NCI-H2227 treated with DMSO at 0.1 percent for 48 hours (cell line): ENCODE data around the gene RASD1.
A peak's percentile ranks its signal among the peaks of the same experiment; 100 is the strongest.

Experiments
- DNase-seq: peaks from one replicate; lab custom pipeline; 2025; lab: John Stamatoyannopoulos, UW

The RASD1 gene, protein sequence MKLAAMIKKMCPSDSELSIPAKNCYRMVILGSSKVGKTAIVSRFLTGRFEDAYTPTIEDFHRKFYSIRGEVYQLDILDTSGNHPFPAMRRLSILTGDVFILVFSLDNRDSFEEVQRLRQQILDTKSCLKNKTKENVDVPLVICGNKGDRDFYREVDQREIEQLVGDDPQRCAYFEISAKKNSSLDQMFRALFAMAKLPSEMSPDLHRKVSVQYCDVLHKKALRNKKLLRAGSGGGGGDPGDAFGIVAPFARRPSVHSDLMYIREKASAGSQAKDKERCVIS

DNA sequence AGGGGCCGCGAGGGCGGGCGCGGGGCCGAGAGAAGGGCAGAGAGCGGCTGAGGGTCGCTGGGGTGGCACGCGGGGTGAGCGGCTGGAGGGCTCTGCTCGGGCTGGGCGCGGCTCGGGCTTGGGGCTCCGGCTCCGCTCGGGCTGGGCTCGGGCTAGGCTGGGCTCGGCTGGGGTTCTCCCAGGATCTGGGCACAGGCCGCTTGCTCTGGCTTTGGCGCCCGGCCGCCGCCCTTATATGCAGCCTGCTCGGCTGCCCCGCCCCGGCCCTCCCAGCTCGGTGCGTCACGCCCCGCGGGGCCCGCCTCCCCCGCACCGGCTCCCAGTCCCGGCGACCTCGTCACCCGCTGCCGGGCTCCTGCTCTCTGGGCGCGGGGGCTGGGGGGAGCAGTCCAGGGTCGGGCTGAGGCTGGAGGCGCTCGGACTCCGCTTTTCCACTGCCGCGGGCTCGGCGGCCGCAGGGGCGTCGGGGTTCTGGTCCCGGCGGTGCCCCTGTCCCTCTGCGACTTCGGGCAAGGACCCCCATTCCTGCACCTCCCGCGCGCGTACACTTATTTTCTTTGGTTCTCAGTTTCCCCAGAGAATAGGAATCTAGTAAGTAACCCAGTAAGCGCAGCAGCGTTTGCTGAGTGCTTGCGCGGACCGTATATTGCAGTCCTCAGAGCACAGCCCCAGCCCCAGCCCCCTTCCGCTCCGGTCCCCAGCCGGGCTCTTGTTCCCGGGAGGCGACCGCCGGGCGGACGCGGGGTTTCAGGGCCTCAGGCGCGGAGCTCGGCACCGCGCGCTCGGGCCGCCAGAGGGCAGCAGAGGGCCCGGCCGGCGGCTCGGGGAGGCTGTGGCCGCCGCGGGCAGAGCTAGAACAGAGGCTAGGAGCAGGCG lies at the start of gene RASD1:
Gene RASD1 (minus strand): TSS at position 207 of the 876 bp plus-strand sequence. CDS start 214 bp downstream, outside the sequence.
- peak; percentile 21 for DNase-seq

DNA sequence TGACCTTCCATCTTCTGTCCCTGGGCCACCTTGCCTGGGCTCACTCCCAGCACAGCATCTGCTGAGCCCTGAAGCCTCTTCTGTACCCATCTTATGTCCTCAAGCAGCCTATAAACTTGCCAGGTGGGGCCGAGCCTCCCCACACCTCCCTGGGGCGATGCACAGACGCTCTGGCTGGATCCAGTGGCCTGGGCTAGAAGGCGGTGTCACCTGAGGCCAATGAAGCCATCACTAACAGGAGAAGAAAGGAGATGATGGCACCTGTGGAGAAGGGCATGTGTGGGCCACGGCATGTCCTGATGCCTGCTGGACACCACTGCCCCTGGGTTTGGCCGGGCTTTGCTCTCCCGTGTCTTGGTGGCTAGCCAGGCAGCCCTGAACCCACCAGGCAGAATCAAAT lies 49.8 kb upstream of the RASD1 start:
- no peak for DNase-seq

DNA sequence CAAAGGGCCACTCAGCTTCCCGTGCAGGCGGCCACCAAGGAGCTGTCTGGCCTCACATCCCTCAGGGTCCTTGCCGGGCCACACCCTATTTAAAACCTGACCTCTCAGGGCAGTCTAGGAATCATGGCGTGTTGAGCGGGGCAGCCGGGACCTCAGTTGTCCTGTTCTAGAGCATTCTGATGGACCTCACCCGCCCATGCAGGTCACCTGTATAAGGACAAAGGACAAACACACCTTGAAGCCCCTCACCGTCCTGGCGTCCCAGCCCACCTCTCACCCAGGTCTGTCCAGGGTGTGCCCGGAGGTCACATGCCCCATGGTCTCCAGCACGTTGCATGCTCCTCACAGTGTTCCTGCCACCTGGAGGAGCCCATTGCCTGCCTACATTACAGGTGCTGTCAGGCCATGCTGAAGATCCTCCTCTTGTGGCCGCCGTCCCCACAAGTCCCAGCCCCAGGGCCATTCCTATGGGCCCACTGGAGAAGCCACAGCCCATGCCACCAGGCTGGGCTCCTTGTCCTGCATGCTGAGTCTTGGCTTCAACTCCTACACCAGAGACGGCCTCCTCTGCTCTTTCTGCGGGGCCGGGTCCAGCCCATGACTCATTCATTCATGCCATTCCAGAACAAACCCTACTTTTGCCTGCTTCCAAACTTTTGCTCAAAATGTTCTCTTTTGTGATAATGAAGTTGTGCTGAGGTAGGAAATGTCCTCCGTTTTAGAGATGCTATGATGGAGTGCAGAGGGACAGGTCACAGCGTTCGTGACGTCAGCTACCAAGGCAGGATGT lies 49.0 kb upstream of the RASD1 start:
- no peak for DNase-seq

DNA sequence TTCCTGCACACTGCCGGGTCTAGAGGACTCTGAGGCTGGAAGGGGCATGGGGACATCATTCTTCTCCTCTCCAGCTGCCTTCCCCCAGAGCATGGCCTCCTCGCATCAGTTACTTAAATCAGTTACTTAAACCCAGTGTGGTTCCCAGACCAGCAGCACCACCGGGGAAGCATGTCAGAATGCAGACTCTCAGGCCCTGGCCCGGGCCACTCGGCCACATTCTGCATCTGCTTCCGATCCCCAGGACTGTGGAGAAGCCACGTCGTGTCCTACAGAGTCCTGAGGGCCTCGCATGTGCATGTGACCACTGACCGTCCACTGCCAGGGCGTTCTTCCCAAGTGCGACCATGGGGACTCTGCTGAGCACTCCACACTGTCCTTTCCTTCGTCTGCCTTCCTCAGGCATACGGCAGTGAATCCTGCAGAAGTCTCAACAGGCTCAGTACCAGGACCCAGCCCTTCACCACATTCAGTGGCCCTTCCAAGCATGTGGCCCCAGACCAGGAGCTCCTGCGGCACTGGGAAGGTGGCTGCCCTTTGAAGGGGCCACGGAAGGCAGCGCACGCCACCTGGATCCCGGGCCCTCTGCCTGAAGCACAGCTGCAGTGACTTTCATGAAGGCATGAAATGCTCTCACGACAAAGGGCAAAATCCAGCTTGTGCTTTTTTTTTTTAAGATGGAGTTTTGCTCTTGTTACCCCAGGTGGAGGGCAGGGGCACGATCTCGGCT lies 46.9 kb upstream of the RASD1 start:
- no peak for DNase-seq

DNA sequence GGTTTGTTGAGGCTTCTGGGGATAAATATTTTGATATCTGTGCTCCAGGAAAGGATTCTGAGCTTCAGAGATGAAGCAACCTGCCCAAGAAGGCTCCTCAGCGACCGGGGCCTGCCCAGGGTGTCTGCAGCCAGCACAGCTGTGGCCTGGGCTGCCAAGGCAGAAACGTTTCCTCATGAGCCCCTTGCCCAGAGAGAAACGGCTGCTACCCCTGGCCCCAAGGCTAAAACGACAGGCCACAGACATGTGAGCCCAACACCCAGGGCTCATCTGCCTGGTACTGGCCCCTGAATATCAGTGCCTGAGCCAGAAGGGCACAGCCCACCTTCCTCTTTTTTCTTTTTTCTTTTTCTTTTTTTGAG lies 45.4 kb upstream of the RASD1 start:
- DNase-seq, result no peak

DNA sequence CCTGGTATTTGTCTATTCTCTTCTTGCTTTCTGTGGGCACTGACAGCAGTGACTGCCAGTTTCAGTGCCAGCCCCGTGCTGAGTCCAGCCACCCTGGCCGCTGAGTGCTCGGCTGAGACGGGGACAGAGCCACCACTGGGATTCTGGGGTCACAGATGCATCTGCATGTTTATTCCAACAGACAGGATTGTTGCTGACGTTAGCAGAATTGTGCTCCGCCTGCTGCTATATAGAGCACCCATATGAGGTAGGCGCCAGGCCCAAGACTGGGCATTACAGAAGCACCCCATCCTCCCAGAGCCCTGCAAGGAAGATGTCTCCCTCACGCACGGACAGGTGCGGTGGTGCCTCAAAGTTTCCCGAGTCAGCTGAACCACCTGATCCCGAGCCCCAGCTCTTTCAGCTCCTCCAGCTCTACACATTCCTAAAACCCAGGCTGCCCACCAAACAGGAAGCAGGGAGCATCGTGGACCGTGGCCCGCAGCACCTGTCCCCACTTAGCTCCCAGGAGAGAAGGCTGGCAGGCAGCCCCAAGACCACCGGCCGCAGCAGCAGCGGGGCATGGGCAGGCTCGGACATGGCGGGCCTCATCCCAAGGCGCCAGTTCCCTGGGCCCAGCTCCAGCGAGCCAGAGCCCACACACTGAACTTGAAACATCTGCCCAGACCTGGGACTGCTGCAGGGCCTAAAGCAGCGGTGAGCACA lies 44.9 kb upstream of the RASD1 start:
- DNase-seq, result no peak

DNA sequence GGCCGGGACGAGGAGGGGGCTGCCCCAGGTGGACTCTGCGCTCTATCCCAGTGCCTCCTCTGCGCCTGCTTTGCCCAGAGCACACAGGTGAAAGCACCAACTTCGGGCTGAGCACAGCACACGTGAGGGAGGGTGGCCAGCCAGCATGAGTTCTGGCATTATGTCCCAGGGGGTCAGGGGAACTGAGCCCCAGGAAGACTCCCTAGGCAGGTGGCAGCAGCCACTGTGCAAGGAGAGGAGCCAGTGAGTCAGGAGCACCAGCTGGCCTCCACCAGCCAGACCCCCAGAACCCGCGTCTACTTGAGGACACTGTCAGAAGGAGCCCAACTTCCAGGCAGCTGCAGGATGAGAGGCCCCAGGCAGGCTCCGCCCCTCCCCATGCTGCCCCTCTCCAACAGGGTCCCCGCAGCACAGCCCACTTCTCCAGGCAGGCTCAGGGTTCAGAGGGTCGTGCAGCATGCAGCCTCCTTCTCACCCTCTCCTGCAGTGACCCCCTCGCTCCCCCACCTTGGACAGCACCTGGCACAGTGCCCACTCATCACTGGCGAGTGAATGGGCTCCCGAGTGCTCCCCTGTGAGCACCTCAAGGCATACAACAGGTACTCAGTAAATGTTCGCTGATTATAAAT lies 44.2 kb upstream of the RASD1 start:
- DNase-seq, result no peak

DNA sequence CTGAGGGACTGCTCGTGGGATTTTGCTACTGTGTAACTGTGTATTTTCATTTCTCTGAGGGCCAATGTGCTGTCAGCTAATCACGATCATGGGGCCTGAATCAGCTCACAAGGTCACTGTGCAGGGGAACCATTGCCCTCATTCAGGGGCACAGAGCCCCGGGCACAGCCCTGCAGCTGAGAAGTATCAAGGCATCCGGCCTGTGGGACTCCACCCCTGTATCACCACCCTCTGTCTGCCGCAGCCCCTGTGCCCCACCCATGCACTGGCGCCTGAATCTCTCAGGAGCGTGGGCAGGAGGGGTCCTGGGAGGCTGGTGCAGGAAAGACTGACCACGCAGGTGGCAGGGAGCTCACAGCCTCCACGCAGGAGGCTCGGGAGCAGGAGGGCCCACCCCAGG lies 43.4 kb upstream of the RASD1 start:
- DNase-seq, result no peak

DNA sequence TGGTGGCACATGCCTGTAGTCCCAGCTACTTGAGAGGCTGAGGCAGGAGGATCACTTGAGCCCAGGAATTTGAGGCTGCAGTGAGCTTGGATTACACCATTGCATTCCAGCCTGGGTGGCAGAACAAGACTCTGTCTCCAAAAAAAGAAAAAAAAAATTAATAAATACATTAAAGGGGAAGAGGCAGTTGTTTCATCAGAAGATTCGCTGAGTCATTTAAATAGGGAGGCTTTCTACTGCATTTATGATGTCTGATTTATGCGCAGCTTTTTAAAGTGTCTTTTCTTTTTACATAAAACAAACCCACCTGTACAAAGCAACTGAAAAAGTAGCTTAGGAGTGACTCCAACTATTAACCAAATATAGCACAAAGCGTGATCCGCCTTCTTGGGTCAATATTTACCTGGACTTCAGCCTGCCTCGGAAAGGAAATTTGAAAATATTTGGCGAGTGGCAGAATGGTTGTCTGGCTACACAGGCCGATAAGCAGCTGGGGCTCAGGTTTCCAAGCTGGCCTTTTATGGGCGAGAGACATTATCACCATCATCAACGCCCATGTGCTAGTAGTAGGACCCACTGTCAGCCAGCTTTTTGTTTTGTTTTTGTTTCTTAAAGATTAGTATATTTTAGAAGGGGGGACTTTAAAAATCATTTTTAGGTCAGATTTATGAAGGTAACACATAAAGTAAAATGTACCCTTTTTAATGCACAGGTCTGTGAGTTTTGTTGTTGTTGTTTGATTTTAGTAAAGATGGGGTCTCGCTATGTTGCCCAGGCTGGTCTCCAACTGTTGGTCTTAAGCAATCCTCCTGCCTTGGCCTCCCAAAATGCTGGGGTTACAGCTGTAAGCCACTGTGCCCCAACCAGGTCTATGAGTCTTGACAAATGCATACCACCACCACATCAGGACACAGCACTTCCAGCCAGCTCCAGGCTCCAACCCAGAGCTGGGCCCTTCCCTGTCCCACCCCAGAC lies 42.5 kb upstream of the RASD1 start:
- no peak for DNase-seq

DNA sequence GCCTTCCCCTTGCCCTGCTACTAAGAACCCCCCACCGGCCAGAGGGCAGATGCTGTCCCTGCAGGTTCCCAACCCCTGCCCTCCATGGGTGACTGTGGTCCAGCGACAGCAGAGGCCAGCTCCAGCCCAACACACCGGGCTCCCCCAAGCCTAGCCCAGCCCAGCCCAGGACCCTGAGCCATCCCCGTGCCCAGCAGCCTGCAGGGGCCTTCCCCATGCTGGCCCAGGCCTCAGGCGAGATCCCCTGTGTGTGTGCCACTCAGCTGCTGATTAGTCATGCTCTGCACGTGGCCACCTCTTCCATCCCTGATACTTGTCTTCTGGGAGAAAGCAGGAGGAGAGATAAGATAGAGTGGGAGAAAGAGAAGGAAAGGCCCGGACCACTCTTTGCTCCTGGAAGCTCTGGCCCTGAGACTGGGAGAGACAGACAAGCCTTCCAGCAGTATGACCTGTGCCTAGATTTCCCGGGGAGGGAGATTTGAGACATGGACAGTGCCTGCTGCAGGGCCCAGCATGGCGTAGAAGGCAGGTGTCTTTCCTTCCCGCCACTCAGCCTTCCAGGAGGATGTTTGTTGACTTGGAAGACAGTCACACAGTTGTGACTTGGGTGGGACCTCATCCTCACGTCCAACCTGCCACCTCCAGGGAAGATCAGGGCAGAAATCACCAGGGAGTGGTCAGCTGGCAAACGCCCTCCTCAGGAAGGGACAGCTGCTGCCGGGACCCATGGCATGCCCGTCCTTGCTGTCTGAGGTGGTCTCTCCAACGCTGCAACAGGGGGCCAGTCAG lies 41.3 kb upstream of the RASD1 start:
- DNase-seq, result no peak

DNA sequence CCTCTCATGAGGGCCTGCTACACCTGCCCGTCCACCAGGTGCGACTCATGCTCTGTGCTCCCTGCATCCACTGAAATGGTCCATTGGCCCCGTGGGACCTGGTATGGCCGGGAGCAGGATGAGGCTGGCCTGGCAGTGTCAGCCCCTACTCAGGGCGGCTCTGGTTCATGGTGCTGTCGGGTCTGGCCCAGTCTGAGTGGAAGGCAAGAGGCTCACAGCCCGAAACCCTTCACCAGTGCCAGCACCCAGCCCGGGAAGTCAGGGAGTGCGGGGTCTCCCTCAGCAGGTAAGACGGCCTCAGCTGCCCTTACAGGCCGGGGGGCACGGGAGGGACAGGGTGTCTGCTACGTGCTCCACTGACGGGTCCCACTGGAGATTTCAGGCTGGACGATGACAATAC lies 40.5 kb upstream of the RASD1 start:
- no peak for DNase-seq

DNA sequence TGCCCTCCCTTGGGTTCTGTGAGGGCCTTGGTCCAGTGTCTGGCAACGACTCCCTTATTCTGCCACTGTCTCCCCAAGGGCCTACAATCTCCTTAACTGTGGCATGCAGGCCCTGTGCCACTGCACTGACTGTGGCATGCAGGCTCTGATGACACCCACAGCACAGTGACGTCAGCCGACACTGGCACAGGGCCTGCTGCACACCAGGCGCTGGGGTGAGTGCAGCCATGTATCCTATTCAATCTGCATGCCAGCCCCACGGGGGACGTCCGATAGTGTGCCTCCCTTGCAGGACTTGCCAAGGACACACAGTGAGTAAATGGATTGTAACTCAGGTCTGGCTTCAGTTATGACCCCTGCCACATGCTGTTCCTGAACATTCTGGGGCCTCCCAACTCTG lies 39.8 kb upstream of the RASD1 start:
- no peak for DNase-seq

DNA sequence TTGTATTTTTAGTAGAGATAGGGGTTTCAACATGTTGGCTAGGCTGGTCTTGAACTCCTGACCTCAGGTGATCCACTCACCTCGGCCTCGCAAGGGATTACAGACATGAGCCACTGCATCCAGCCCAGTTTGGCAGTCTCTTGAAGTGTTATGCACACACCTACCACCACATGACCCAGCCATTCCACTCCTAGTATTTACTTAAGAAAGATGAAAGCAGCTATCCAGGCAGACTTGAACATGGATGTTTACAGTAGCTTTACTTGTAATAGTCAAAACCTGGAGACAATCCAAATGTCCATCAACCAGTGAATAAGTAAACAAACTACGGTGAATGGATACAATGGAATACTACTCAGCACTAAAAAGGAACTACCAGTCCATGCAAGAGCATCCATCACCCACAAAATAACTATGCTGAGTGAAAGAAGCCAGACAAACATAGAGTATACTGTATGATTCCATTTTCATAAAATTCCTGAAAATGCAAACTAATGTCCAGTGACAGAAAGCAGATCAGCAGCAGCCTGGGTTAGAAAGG lies 37.8 kb upstream of the RASD1 start:
- DNase-seq, result no peak

DNA sequence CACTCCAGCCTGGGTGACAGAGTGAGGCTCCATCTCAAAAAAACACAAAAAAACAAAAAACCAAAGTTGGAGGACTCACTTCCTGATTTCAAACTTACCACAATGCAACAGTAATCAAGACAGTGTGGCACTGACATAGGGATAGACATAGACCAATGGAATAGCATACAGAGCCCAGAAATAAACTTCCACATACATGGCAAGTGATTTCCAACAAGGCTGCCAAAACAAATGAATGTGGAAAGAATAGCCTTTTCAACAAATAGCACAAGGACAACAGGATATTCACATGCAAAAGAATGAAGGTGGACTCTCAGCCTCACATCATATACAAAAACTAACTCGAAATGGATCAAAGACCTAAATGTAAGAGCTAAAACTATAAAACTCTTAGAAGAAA lies 36.8 kb upstream of the RASD1 start:
- no peak for DNase-seq

DNA sequence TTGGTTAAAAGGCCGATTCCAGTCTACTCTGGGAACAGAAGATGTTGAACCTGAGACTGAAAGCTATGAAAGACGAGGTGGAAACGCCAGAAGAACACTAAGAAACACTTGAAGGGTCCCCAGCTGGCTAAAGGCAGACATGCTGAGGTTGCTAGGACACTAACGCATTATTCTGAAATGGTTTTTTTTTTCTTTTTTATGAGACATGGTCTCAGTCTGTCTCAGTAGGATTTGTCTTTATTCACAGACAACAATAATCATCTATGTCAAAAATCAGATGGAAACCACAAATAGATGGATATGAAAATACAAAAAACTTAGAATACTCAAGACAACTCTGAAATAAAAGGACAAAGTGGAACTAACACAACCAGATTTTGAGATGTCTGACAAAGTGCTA lies 35.0 kb upstream of the RASD1 start:
- peak; percentile 30 for DNase-seq

DNA sequence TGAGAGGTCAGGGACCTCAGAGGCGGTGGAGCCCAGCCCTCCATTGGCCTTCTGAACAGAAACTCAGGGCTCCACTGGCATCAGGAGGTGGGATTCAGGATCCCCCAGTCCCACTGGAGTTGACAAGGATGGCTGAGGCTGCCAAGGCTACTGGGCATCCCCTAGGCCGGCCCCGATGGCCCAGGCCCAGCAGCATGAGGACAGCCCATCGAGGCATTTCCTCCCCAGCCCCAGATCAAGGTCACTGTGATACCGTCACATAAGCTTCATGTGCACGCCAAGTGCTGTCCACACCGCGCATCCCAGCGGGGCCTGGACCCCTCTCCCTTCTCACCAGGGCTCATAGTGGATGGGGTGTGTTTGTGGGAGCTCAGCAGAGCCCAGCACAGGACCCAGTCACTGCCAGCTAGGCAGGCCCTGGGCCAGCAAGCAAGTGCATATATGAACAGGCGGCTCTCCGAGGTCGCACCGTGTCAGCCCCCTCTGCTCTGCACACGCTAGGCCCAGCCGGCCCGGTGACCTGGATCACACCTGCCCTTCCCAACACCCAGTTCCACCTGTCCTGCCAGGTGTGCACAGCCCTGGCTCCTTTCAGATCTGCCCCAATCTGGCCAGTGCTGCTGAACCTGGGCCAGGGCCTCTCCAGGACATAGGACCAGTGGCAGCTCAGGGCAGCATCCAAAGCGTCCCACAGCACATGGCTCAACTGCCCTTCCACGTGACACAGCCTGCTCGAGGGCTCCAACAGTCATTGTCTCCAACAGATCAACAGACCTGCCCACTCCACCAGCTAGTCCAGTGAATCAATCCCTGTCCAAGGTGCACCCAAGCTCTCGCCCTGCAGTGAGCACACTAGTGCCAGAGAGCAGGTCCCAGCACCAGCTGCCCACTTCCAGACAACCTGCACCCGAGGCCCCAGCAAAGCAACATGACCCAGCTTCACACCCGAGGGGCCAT lies 32.8 kb upstream of the RASD1 start:
- DNase-seq, result no peak

DNA sequence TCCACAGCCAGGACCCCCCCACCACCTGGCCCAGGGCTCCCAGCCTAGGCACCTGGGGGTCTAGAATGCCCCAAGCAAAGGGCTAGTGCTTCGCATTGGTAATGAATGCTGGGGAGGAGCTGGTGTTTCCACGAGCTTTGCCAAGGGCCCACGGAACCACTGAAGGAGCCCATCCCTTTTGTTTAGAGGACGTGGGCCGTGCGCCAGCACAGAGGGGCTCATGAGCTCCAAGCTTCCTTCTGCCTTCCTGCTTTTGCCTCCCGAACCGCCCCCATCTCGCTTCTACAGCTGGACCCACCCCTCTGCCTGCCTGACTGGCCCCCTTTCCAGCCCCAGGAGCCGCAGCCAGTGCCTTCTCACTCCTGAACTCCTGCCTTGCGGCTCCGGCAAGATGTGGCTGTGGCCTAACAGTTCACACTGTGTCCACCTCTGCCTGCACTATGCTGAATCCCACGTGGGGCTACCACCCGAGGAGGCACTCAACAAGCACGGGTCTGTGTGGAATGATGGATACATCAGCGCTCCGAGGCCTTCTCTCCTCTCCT lies 31.8 kb upstream of the RASD1 start:
- DNase-seq, result no peak
